Measurements from ENCODE around the gene PRKD2.
A peak's percentile ranks its signal among the peaks of the same experiment; 100 is the strongest.
"Not testable (repeated sequence)": the region's sequence is repeated elsewhere in the genome, so short reads cannot be mapped to it uniquely, and the experiment has no call there.

PRKD2 gene

DNA sequence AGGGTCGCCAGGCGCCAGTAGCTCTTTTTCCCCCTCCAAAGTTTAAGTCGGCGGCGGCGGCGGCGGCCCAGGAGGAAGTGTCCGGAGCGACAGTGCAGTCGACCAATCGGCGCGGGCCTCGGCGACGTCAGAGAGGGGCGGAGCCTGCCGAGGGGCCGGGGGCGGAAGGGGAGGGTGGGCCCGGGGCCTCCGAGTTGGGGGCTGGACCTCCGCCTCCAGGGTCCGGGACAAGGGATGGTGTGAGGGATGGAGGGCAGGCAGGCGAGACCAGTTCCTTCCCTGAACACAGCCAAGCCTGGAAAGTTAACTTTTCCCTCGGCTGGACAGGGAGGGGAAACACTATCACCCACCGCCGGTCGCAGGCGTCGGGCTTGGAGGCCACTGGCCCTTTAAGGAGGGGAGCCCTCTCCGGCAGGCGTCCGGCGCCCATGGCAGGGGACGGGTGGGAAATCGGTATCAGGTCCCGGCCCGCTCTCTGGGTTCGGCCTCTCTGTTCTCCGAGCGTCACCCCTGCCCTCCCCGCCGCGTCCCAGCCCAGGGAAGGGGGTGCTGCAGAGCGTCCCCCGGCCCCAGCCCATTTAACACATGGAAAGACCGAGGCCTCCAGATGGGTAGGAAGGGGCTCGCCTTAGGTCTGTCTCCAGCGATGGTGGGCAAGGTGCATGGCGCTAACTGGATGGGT, at the start of gene PRKD2:
Gene PRKD2 (minus strand): TSS at position 81 of the 682 bp plus-strand sequence. CDS start 744 bp downstream, outside the sequence.
- DNase-seq = peak; percentile 68

DNA sequence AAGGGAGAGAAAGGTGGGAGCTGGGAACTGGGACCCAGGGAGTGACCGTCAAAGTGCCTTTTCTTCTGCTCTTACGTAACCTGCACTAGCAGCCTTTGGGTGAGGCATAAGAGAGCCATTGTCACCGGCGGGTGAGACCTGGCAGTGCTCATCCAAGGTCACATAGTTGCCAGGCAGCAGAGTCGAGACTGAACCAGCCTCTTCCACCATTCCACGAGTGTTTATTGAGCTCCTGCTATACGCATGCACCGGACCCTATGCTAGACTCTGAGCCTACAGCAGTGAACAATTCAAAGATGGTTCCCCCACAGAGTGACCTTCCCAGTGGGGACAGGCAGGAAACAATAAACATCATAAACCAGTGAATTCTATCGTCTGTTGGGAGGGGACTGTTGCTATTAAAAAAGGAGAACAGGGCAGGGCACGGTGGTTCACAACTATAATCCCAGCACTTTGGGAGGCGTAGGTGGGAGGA, 47.9 kb upstream of the PRKD2 start:
- DNase-seq = no peak

DNA sequence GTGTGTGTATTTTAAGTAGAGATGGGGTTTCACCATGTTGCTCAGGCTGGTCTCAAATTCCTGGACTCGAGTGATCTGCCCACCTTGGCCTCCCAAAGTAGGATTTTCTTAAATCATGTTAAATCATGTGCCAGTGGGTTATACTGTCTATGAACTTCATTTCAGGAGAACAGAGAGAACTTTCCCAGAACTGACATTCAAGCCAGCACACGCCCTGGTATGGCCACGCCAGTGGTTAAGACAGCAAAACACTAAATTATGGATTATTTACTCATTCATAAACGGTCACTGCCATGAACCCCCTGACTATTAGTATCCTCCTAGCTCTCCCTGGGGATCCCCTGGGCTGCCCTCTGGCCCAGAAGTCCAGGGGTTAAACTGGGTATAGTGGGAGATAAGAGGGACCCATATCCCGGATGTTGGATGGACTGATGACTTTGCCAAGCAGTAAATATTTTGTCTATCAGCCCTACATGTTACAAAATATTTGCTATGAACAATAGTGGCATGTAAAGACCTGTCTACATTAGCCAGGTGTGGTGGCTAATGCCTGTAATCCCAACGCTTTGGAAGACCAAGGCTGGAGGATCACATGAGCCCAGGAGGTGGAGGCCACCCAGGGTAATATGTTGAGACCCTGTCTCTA, 45.5 kb upstream of the PRKD2 start:
- peak; percentile 12 for DNase-seq

DNA sequence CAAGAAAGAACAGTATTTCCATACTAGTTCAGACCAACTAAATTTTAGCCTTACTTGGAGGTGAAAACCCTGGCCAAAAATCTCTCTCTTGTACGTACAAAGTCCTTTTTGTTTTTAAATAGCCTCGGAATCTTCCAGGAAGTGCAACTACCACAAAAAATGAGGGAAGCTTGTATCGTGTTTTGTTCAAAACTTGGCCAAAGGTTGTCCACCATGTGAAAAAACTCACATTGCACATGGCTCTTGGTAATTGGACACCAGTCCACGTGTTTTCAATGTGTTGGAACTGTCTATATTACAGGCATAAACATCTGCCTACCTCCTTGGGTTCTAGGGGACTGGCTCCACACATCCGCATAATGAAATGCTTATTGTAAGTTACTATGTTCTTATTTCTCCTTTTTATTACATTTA, 44.5 kb upstream of the PRKD2 start:
- no peak for DNase-seq

DNA sequence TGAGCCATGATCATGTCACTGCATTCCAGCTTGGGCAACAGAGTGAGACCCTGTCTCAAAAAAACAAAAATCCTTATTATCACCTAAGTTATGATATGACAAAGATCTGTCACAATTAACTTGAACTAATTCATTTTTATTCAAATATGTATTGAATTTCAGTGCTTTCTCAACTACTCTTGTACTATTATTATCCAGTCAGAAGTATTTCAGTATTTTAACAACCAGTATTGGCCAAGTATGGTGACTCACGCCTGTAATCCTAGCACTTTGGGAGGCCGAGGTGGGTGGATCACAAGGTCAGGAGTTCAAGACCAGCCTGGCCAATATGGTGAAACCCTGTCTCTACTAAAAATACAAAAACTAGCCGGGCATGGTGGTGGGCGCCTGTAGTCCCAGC, 44.0 kb upstream of the PRKD2 start:
- DNase-seq = not testable (repeated sequence)

DNA sequence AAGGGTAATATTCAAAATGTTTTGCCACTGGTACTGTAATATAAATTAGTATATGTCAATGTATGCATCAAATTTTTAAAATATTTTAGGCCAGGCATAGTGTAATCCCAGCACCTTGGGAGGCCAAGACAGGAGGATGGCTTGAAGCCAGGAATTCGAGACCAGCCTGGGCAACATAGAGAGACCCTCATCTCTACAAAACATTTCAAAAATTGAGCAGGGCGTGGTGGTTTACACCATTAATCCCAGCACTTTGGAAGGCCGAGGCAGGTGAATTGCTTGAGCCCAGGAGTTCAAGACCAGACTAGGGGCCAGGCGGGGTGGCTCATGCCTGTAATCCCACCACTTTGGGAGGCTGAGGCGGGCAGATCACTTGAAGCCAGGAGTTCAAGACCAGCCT, 43.4 kb upstream of the PRKD2 start:
- no peak for DNase-seq

DNA sequence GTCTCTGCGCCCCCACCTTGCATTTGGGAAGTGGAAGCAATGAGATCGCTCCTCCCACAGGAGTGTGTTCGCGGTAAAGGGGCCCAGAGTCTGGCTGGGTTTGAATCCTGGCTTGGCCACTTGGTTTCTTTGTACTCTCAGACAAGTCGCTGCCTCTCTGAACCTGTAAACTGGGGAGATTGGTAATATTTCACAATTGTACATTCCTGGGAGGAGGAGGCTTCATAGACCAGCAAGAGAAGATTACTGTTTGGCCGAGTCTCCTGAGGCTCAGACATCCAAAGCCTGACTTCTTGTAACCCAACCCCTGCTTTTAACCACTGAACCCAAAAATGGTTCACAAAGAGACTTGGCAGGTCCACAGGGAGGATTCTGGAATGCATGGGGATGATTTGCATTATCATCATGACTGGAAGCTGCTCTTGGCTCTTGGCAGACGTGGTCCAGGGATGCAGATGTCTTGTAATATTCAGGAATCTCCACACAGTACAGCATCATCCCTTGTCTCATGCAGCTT, 43.0 kb upstream of the PRKD2 start:
- no peak for DNase-seq

DNA sequence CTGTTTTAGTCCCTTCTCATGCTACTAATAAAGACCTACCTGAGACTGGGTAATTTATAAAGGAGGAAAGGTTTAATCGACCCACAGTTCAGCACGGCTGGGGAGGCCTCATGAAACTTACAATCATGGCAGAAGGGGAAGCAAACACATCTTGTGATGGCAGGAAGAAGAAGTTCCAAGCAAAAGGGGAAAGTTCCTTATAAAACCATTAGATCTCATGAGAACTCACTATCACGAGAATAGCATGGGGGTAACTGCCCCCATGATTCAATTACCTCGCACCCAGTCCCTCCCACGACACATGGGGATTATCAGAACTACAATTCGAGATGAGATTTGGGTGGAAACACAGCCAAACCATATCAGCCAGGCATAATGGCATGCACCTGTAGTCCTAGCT, 42.3 kb upstream of the PRKD2 start:
- no peak for DNase-seq

DNA sequence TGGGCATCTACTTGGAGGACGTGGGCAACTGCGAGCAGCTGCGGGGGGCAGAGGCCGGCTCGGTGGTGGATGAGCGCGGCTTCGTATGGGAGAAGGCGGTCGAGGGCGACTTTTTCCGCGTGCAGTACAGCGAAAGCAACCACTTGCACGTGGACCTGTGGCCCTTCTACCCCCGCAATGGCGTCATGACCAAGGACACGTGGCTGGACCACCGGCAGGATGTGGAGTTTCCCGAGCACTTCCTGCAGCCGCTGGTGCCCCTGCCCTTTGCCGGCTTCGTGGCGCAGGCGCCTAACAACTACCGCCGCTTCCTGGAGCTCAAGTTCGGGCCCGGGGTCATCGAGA, 39.6 kb upstream of the PRKD2 start:
- DNase-seq = no peak

DNA sequence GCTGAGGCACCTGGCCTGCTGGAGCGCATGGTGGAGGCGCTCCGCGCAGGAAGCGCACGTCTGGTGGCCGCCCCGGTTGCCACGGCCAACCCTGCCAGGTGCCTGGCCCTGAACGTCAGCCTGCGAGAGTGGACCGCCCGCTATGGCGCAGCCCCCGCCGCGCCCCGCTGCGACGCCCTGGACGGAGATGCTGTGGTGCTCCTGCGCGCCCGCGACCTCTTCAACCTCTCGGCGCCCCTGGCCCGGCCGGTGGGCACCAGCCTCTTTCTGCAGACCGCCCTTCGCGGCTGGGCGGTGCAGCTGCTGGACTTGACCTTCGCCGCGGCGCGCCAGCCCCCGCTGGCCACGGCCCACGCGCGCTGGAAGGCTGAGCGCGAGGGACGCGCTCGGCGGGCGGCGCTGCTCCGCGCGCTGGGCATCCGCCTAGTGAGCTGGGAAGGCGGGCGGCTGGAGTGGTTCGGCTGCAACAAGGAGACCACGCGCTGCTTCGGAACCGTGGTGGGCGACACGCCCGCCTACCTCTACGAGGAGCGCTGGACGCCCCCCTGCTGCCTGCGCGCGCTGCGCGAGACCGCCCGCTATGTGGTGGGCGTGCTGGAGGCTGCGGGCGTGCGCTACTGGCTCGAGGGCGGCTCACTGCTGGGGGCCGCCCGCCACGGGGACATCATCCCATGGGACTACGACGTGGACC, 39.1 kb upstream of the PRKD2 start:
- no peak for DNase-seq

DNA sequence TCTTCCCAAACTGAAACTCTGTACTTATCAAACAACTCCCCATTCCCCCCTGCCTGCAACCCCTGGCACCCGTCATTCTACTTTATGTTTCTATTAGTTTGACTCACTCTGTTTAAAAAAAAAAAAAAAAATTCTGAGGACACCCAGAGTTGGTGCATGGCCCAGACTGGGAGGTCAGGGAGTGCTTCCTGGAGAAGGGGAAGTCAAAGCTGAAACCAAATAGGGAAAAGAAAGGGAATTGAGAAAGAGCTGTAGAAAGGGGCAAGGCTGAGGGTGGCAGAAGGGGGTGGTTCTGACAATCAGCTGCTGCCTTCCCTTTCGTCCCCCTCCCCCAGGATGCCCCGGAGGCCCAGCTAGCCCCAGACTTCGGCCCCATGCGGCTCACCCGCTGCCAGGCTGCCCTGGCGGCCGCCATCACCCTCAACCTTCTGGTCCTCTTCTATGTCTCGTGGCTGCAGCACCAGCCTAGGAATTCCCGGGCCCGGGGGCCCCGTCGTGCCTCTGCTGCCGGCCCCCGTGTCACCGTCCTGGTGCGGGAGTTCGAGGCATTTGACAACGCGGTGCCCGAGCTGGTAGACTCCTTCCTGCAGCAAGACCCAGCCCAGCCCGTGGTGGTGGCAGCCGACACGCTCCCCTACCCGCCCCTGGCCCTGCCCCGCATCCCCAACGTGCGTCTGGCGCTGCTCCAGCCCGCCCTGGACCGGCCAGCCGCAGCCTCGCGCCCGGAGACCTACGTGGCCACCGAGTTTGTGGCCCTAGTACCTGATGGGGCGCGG, 38.4 kb upstream of the PRKD2 start:
- DNase-seq = no peak

DNA sequence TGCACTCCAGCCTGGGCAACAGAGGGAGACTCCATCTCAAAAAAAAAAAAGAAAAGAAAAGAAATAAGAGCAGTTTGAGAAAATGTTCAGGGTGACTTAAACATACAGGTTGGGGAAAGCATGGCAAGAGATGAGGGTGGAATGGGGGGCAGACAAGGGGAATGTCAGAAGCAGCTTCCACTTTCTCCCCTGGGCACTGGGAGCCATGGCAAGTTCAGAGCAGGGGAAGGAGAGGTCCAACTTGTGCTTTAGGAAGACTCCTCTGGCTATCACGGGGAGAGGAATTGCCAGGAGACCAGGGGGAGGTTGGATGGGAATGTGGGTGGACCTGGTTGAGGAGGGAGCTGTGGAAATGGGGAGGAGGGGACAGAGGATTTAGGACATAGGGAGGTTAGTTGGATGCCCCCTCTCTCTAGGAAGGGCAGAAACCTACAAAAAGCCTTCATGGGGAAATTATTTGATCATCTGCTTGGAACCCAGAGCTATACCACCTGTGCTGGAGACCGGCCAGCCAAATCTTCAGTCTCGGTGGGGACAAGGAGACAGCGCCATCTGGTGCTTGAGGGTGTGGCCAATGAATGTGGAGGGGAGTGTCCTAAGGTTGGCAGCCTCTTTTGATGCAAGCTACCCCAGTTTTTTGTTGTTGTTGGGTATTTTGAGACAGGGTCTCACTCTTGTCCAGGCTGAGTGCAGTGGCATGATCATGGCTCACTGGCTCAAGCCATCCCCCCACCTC, 36.7 kb upstream of the PRKD2 start:
- DNase-seq = peak; percentile 55

DNA sequence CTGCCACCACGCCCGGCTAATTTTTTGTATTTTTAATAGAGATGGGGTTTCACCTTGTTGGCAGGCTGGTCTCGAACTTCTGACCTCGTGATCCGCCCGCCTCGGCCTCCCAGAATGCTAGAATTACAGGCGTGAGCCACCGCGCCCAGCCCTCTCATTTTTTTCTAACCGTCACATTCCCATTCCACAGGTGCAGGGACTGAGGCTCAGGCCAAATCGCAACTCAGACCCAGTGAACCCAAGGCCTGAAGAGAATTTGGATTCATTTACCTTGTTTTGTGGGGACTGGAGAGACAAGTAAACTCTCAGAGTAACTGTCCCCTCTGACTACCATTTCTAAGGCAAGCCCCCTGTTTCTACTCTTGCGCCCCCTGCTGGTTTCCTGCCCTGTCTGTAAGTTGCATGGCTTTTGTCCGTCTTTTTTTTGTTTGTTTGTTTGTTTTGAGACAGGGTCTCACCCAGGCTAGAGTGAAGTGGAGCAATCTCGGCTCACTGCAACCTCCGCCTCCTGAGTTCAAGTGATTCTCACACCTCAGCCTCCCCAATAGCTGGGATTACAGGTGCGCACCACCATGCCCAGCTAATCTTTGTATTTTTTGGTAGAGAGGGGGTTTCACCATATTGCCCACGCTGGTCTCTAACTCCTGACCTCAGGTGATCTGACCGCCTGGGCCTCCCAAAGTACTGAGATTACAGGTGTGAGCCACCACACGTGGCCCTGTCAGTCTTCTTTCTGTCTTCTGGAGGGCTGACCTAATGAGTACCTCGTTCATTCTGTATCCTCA, 31.6 kb upstream of the PRKD2 start:
- DNase-seq = peak; percentile 34

DNA sequence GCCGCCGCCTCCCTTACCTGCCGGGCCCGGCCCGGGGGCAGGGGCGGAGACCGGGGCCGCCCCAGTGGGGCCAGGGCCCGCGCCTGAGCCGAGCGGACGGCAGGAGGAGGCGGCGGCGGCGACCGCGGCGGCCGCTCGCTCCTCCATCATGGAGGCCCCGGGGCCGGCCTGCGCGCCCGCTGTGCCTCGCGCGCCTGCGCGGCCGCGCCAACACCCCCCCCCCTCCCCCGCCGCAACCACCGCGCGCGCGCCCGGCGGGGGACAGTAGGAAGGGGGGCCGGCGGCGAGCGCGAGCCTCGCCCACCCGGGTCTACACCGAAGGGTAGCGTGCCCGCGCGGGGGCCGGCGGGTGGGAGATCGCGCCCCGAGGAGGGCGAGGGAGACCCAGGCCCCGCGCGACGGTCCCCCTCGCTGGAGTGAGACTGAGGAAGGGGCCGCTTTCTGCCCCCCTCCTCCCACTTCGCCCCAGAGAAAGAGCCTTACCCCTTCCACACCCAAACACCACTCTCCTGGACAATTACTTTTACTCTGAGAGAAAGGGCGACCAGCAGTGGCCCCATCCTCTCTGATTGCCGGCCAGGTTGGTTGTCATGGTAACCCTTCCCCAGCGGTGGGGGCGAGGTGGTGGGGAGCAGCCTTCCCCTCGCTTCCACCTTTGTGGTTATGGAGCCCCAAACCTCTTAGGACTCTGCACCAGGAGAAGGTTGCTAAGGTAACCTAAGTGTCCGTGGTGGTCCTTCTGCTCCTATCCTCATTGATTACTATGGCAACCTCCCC, 29.6 kb upstream of the PRKD2 start, which contains the start of gene STRN4:
Gene STRN4 (minus strand): TSS at position 170 of the 777 bp plus-strand sequence. CDS start 20 bp downstream, at position 150.
- DNase-seq = no peak

DNA sequence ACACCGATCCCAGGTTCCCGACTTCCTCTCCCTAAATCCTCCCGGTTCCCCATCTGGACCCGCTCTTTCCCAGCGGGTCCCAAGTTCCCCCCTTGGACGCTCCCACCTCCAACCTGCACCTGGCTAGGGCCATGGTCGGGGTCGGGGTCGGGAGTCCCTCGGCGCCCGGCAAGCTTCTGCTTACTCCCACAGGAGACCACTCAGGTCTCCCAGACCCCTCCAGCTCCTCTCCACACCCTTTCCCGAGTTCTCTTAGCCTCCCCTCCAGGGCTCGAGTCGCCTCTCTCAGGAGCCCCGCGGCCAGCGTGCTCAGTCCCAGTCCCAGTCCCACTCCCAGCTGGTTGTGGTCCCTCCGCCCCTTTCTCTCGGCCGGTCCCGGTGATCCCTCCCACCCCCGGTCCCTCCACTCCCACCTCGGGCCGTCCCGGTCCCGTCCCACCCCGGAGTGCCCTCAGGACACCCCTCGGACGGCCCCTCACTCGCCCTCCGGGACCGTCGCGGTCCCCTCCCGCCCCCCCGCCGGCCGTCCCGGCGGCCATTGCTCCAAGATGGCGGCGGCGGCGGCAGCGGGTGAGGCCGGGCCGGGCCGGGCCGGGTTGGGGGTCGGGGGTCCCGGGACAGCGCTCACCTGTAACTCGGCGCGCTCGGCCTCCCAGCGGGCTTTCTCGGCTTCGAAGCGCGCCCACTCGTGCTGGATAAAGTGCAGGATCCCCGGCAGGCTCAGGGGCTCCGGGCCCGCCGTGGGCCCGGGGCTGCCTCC, 28.8 kb upstream of the PRKD2 start, which contains the start of gene FKRP:
Gene FKRP (plus strand): TSS at position 537 of the 760 bp plus-strand sequence. CDS start 9,394 bp downstream, outside the sequence.
- DNase-seq = no peak

DNA sequence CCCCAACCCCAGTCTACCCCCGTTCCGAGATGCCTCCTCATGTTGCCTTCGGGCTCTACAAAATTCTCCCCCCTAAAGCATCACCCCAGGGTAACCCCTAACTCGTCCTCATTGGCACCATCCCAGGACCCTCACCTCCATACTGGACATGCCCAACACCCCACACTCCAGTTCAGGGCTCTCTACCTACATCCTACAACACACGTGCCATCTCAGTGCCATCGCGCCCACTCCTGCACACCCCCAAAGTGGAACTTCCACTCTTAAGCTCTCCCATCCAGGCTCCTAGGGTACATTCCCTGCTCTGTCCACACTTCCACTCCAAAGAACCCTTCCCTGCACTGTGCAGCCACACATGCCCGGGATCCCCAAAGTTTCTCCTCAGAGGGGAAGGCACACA, 28.1 kb upstream of the PRKD2 start:
- DNase-seq = no peak

DNA sequence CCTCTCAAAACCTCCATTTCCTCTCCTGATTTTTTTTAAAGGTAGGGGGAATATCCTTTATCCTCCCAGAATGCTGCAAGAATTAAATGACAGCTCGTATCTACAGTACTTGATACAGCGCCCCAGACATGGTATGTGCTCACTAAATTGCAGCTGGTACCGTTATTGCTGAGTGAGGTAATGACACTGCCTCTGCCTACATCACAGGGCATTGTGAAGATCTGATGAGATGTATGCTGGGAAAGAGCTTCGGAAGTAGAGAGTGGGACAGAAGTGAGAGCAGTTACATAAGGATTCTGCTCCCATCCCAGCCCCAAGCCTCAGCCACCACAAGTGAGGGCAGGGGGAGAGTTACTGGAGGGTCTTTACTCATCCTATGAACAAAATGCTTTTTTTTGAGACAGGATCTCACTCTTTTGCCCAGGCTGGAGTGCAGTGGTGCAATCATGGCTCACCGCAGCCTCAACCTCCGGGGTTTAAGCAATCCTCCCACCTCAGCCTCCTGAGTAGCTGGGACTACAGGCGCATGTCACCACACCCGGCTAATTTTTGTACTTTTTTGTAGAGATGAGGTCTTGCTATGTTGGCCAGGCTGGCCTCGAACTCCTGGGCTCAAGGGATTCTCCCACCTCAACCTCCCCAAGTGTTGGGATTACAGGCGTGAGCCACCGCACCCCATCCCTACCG, 27.2 kb upstream of the PRKD2 start:
- no peak for DNase-seq

DNA sequence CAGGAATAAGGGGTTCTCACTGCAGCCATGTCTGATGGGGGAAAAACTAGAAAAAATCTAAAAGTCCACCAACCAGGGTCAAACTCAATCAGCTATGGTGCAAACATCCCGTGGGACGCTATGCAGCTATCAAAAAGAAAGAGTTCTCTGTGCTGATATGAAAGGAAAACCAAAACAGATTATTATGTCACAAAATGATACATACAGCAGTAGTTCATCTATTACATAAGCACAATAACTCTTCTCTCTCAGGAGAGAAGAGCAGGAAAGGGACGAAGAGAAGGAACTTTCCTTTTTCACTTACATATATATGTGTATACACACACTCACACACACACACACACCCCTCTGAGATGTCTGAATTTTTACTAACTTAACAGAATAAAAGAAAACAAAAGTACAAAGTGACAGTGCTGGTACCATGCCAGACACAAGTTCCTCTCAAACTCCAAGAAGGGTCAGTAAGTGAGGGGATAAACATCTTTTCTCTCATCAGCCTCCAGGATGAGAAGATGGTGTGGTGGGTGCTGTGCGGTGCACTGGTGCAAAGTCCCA, 26.1 kb upstream of the PRKD2 start:
- no peak for DNase-seq

DNA sequence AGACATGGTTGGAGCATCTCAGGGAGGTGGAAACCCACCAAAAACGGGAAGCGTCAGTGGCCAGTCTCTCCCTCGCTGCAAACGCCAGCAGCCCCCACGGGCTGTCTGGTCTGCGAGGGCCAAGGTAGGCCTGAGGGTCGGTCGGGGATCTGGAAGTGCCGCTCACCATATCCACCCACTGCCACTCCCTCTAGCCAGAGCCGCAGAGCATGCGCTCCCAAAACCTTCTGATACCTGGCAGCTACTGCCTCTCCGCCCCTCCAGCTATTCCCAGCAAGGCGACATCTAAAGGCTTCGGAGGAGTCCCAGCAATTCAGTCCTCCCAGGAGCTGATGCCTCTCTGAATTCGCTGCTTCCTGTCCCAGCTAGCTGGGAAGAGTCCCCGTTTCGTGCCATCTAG, 24.5 kb upstream of the PRKD2 start:
- DNase-seq = no peak
